ENCODE data around the gene AHDC1.

The AHDC1 gene

GRCh38 chr1:27598902-27599528 is 4.9 kb downstream of the AHDC1 start:
- DNase-seq (ENCODE audit: low read depth in 4 of 4, low spot score in 1 of 4): peak in 1 of 4 experiments; percentile 41

- DNase-seq (ENCODE audit: low read depth in 4 of 4, low spot score in 1 of 4): no peak
Observed at GRCh38 chr1:27598295-27598687, 5.7 kb downstream of the AHDC1 start.

GRCh38 chr1:27597516-27598294 is 6.2 kb downstream of the AHDC1 start:
- no peak for DNase-seq (ENCODE audit: low read depth in 4 of 4, low spot score in 1 of 4)

GRCh38 chr1:27596986-27597385 is 7.0 kb downstream of the AHDC1 start:
- DNase-seq (ENCODE audit: low read depth in 4 of 4, low spot score in 1 of 4): no peak

GRCh38 chr1:27596261-27596660 is 7.7 kb downstream of the AHDC1 start:
- no peak for DNase-seq (ENCODE audit: low read depth in 4 of 4, low spot score in 1 of 4)

- DNase-seq (ENCODE audit: low read depth in 4 of 4, low spot score in 1 of 4): no peak
Observed at GRCh38 chr1:27595597-27595996, 8.3 kb downstream of the AHDC1 start.

- no peak for DNase-seq (ENCODE audit: low read depth in 4 of 4, low spot score in 1 of 4)
Observed at GRCh38 chr1:27594564-27595510, 9.1 kb downstream of the AHDC1 start.

- DNase-seq (ENCODE audit: low read depth in 4 of 4, low spot score in 1 of 4): no peak
Observed at GRCh38 chr1:27593678-27594563, 10.0 kb downstream of the AHDC1 start.

GRCh38 chr1:27592931-27593677 is 10.8 kb downstream of the AHDC1 start:
- DNase-seq (ENCODE audit: low read depth in 4 of 4, low spot score in 1 of 4): no peak

- DNase-seq (ENCODE audit: low read depth in 4 of 4, low spot score in 1 of 4): no peak
Observed at GRCh38 chr1:27592232-27592930, 11.6 kb downstream of the AHDC1 start.

GRCh38 chr1:27591622-27592021 is 12.3 kb downstream of the AHDC1 start:
- DNase-seq (ENCODE audit: low read depth in 4 of 4, low spot score in 1 of 4): no peak

GRCh38 chr1:27590917-27591508 is 12.9 kb downstream of the AHDC1 start:
- DNase-seq (ENCODE audit: low read depth in 4 of 4, low spot score in 1 of 4): no peak

- DNase-seq (ENCODE audit: low read depth in 4 of 4, low spot score in 1 of 4): no peak
Observed at GRCh38 chr1:27589841-27590426, 14.0 kb downstream of the AHDC1 start.

- no peak for DNase-seq (ENCODE audit: low read depth in 4 of 4, low spot score in 1 of 4)
Observed at GRCh38 chr1:27589441-27589840, 14.5 kb downstream of the AHDC1 start.

GRCh38 chr1:27588256-27589232 is 15.4 kb downstream of the AHDC1 start:
- no peak for DNase-seq (ENCODE audit: low read depth in 4 of 4, low spot score in 1 of 4)

- no peak for DNase-seq (ENCODE audit: low read depth in 4 of 4, low spot score in 1 of 4)
Observed at GRCh38 chr1:27585684-27586083, 18.3 kb downstream of the AHDC1 start.

GRCh38 chr1:27584453-27584852 is 19.5 kb downstream of the AHDC1 start:
- DNase-seq (ENCODE audit: low read depth in 4 of 4, low spot score in 1 of 4): no peak
